OCI-M1 (cell line): ENCODE data around the gene CAMK2D.

Experiments used
- DNase-seq: peaks from one replicate; lab custom pipeline; 2025; lab: John Stamatoyannopoulos, UW

Gene CAMK2D

GRCh38 chr4:113763029-113763285, 1.4 kb upstream of the CAMK2D start:
- DNase-seq = no peak

- peak; percentile 99 for DNase-seq
These were observed 869 bp upstream of the CAMK2D start for GRCh38 chr4:113762186-113763028.

DNA sequence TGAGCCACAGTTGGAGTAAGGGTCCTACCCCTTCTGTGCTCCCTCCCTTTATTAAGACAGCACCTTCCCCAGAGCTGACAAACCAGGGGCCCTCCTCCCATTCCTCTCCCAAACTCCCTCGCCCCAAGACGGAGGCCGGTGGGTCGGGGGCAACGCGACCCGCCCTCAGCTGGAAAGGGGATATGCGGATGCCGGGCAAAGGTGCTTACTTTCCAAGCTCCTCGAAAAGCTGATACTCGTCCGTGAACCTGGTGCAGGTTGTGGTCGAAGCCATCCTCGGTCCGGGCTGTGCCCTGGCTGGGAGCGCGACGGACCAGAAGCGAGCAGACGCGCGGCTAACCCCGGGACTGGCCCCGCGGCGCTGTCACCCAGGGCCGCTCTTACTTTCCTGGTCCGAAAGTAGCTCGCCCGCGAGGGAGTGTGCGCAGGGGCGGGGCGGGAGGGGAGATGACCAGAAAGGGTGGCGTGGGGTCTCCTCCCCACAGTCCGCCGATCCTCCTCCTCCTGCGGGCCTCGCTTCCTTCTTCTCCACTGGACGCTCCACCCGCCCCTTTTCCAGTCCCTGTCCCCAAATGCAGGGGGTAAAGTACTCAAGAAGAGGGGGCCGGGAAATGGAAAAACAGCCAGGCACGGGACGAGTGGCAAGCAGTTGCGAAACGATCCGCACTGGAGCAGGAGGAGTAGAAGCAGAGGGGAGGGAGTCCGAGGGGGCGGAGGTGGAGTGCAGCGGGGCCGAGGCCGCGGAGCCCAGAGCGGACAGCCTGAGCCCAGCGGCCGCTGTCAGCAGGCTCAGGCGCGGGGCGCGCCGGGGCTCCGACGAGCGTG, 531 bp downstream of the CAMK2D start:
- peak; percentile 77 for DNase-seq

DNA sequence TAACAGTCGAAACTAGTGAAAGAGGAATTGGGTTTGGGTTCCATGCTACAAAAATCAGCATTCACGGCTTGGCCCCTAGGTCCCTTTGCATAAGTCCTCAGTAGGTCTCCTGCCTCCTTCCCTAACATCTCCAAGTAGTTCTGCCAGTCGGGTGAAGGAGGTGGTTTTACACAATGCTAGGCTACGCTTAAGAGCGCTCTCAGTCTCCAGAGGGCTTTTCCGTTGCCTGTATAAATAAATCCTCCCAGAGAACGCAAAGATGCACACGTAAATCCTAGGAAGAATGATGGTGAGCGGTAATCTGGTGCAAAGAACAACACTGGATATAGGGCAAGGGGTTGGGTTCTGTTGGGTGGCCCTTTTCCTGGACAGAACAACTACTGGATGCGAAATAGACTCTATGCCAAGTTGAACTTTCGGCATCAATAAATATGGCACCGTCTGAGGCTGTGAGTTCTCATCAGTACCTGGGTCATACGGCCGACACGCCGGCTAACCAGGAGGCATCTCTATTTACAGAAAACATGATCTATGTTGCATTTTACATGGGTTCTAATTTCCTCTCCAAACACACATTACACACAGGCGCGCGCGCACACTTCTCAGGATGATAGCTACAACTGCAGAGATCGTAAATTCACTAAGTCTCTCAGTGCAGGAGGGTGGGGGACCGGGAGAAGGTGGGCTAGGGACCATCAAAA, 1.3 kb downstream of the CAMK2D start:
- peak; percentile 25 for DNase-seq

- DNase-seq = no peak
These were observed 1.8 kb downstream of the CAMK2D start for GRCh38 chr4:113759696-113760093.

DNA sequence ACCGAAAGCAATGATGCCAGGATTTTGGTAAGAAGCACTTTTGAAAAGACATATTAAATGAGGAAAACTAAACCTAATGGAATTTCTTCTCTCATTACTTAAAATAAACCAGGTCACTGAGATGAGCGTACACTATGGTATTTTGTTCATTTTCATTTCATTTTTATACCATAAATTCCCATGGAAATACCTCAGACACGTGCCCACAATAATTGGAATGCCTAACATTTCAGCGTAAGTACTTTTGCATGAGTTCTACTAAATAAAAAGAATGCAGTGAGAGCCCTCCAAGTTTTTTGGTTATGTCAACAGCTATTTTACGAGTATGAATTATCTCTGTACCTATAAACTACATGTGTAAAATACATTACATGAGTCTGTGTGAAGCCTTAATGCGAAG, 3.2 kb downstream of the CAMK2D start:
- DNase-seq = no peak

- DNase-seq = no peak
These were observed 4.1 kb downstream of the CAMK2D start for GRCh38 chr4:113757486-113757885.

DNA sequence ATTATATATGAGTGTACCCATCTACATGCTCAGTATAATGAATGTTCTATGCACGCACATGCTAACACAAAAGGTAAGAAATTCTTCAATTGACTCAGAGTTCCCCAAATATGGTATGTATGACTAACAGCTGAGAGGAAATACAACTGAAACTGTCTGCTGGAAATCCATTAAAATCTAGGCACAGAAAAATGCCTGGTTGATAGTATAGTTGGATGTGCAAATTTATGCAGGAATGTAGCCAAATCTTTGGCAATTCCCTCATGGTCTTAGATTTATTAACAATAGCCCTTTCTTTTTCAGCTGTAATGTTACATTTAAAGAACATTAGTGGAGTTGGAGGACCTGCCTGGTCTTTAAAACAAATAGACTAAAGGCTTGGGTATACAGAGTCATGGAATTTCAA, 5.5 kb downstream of the CAMK2D start:
- DNase-seq = no peak

DNA sequence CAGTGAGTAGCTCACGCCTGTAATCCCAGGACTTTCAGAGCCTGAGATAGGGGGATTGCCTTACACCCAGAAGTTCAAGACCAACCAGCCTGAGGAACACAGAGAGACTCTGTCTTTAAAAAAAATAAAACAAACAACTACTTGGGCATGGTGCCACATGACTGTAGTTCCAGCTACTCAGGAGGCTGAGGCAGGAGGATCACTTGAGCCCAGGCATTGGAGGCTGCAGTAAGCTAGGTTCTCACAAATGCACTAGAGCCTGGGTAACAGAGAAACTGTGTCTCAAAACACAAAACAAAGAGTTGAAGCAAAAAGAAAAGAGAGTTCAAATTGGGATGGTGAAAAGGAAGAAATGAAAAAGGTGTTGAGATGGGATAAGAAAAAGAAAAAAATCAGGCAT, 10.8 kb downstream of the CAMK2D start:
- no peak for DNase-seq

DNA sequence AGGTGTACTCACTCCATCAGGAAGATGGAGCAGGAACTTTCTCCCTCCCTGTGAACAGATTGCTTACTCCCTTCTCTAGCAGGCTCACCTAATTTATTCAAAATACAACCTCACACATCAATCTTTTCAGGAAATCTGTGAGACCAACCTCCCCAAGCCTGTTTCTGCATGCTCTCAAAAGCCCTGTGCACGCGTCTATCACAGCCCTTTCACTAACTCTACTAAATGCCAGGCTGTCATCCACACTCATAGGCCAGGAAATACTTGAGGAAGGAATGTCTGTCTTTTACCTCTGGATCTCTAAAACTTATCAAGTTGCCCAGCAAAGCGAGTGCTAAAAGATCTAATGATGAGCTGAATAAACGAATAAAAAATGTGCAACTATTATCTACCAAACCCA, 11.2 kb downstream of the CAMK2D start:
- no peak for DNase-seq

DNA sequence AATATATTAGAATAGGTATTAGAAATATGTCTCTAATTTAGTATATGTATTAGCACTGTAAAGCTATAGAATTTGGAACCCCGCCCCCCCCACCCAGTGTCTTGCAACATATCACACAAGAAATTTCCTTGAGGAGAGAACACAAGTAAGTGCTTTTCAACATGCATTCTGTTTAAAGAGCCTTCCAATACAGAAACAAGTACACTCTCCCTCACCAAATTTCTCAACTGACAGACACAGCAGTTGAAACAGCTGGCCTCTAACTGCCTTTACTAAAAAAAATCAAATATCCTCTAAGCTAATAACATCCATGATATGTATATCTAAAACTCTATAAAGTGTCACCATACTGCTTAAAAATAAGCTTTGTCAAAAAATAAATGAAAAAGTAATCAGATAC, 12.4 kb downstream of the CAMK2D start:
- DNase-seq = no peak

GRCh38 chr4:113747949-113748348, 13.6 kb downstream of the CAMK2D start:
- no peak for DNase-seq

DNA sequence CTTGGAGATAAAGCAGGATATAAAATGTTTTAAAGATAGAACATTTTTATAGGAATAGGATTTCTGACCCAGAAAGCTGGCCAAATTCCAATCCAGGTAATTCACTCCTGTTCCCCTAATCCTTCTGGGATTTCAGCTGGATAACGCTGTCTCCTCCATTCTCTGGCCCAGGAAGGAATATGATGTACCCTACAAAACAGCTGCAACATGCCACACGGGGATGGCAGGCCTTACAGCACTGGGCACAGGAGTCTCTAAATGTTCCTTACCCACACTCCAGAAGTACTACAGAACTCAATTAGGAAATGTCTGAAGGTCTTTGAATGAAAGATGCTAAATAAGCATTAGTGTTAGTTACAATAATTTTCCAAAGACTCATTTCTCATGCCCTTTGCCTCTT, 15.8 kb downstream of the CAMK2D start:
- no peak for DNase-seq

DNA sequence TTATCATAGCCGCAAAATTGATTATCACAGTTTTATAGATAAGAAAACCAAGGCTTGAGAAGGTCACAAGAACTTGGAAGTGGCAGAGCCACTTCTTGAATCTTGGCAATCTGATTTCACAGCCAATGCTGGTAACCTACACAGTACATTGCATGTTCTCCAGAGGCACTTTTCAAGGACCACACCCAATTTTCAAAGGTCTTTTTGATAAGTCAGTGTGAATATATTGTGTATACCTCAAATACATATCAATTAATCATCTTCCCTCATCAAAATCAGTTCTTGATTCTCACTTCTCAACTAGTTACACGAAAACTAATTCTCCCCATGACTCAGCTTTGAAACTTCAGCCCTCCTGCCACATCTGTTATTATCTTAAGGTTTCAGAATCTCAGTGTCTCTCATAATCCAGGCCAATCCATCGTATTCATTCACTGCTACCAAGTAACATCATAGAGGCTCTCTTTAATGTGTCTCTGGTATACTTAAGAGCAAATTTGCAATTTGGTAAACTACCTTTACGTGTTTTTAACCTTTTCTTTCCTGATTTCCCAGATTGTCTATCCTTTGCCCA, 16.8 kb downstream of the CAMK2D start:
- DNase-seq = no peak

DNA sequence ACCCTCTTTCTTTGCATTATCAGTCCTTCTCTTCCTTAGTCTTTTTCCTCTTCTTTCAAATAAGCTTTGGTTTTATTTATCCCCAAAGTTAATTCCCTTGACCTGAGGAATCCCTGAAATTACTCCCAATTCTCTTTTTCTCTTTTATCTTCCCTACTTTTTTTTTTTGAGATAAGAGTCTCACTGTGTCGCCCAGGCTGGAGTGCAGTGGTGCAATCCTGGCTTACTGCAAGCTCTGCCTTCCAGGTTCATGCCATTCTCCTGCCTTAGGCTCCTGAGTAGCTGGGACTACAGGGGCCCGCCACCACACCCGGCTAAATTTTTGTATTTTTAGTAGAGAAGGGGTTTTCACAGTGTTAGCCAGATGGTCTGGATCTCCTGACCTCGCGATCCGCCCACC, 17.8 kb downstream of the CAMK2D start:
- DNase-seq = no peak

GRCh38 chr4:113742643-113743042, 18.9 kb downstream of the CAMK2D start:
- no peak for DNase-seq

DNA sequence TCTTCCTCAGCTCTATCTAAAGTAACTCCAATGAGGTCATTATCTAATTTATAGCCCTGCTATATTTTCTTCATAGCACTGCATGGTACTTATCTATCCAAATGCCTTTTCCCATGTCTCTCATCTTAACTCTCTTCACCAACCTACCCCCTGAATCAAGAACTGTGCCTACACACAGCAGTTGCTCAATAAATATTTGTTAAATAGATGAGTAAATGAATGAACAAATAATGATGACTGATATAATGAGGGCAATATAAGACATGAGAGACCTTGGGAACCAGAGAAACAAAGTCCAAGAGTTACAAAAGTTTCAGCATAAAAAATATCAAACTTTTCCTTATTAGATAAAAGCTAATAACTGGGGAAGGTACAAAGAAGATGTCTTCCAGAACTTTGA, 19.6 kb downstream of the CAMK2D start:
- no peak for DNase-seq

DNA sequence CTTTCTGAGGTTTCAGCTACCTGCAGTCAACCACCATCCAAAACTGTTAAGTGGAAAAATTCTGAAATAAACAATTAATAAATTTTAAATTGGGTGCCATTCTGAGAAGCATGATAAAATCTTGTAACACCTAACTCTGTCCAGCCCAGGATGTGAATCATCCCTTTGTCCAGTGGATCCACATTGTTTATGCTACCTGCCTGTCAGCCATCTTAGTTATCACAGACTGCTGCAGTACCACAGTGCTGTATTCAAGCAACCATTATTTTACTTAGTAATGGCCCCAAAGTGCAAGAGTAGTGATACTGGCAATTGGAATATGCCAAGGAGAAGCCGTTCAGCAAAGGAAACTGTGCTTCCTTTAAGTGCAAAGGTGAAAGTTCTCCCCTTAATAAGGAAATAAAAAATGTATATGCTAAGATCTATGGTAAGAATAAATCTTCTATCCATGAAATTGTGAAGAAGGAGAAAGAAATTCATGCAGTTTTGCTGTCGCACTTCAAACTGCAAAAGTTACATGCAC, 20.6 kb downstream of the CAMK2D start:
- DNase-seq = no peak

- no peak for DNase-seq
These were observed 22.3 kb downstream of the CAMK2D start for GRCh38 chr4:113739197-113739596.

GRCh38 chr4:113738251-113738650, 23.3 kb downstream of the CAMK2D start:
- DNase-seq = no peak

GRCh38 chr4:113733685-113734084, 27.9 kb downstream of the CAMK2D start:
- no peak for DNase-seq

DNA sequence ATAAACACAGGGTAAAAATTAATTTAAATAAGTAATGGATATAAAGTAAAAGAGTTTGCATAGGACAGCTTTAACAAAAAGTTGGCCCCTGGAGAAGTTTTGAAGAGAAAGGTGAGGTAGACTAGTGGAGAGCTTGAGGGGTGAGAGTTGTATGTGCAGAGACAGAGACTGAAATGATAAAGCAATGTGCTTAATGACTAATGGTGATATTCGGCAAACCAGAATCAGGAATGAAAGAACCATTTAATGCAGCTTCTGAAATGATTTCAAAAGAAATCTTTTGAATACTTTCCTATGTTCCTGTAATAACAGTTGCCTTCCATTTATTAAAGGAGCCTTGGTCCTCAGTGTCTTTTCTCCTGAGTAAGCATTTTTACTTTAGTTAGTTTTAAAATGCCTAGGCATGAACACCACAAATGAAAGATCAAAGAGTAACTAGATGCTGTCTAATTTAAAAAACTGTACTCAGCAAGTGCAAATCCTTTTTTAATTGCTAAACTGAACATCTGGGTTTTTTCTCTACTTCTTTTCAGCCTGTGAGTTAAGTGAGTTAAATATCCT, 28.5 kb downstream of the CAMK2D start:
- DNase-seq = no peak
